ENCODE data around the gene ITPR1. TPM values are rescaled to one million over a fixed set of nuclear protein-coding genes. Genes with fewer than 3 reads are reported as not detected.

ITPR1 gene
- polyA plus RNA-seq, 2 of the 4 experiments (the other 2 are of a cell fraction) = 2.8 to 9.6 TPM

DNA sequence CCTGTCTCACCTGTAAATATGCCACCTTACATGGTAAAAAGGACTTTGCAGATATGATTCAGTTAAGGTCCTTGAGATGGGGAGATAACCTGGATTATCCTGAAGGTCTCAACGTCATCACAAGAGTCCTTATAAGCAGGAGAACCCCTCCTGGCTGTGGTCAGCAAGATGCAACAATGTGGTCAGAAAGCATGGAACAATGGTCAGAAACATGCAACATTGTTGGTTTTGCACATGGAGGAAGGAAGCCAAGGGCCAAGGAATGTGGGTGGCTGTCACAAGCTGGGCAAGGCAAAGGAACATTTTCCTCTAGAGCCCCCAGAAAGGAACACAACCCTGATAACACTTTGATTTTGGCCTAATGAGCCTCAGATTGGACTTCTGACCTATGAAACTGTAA, 16.7 kb upstream of the ITPR1 start:
- 4% methylated on average over 1 of the region's 1 CpG for WGBS (ENCODE audit: missing lambda C conversion rate)
- FAIRE-seq (no peak), ATAC-seq (no peak)

DNA sequence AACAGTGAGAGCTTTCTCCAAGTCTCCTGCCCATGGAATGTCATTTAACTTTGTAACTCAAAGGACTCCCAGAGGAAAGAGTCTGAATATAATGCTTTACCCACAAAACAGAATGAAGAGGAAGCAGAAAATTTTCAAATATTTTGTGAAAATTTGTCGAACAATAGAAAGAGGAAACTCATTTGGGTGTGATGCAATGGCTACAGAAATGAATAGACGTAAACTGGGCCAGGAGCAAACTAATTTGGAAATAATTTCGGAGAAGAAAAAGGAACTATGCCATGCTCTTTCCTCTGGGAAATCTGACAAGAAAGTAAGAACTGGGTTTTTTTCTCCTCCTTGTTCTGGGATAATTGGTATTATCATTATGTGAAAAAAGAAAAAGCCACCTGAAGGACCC, 14.9 kb upstream of the ITPR1 start:
- no peaks in the 10 kb centered on the region for H3K9me3 ChIP-seq
- ChIA-PET CTCF (no interaction called here), POLR2A (no interaction called here)
- DNase-seq (ENCODE audit: low read depth in 1 of 2, low spot score in 1 of 2) (no peak), FAIRE-seq (no peak), ATAC-seq (no peak)
- TF ChIP-seq FOSL2 (IDR thresholded peaks at IDR 0.05) = no peak
- TF ChIP-seq FOSL2 (CRISPR knock-in tag; IDR thresholded peaks at IDR 0.05) = no peak
- no peak for TF ChIP-seq HEYL (CRISPR knock-in tag; IDR thresholded peaks at IDR 0.05)
- no peak for TF ChIP-seq RCOR1 (IDR thresholded peaks at IDR 0.05; ENCODE audit: low read depth, low read length)
- no peak for TF ChIP-seq KDM5A (IDR thresholded peaks at IDR 0.05)
- TF ChIP-seq GATA3 (IDR thresholded peaks at IDR 0.05; ENCODE audit: borderline replicate concordance) = no peak
- no peak for TF ChIP-seq MAZ (IDR thresholded peaks at IDR 0.05; ENCODE audit: borderline replicate concordance, low read depth, low read length)
- TF ChIP-seq NFE2L2 (conservative IDR thresholded peaks at IDR 0.05; ENCODE audit: low read length) = no peak
- no peak for TF ChIP-seq SREBF2 (IDR thresholded peaks at IDR 0.05)
- no peak for TF ChIP-seq EHMT2 (IDR thresholded peaks at IDR 0.05; ENCODE audit: low read depth)
- TF ChIP-seq EP300 (IDR thresholded peaks at IDR 0.05) = no peak
- TF ChIP-seq POLR2AphosphoS2 (conservative IDR thresholded peaks at IDR 0.05; ENCODE audit: low read length) = no peak
- TF ChIP-seq, protein P1, sequence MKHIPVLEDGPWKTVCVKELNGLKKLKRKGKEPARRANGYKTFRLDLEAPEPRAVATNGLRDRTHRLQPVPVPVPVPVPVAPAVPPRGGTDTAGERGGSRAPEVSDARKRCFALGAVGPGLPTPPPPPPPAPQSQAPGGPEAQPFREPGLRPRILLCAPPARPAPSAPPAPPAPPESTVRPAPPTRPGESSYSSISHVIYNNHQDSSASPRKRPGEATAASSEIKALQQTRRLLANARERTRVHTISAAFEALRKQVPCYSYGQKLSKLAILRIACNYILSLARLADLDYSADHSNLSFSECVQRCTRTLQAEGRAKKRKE (CRISPR knock-in tag; IDR thresholded peaks at IDR 0.05; ENCODE audit: low read depth) = no peak
- no peak for TF ChIP-seq JUNB (IDR thresholded peaks at IDR 0.05)
- TF ChIP-seq, protein P2, sequence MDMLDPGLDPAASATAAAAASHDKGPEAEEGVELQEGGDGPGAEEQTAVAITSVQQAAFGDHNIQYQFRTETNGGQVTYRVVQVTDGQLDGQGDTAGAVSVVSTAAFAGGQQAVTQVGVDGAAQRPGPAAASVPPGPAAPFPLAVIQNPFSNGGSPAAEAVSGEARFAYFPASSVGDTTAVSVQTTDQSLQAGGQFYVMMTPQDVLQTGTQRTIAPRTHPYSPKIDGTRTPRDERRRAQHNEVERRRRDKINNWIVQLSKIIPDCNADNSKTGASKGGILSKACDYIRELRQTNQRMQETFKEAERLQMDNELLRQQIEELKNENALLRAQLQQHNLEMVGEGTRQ (IDR thresholded peaks at IDR 0.05) = no peak
- TF ChIP-seq, protein P3, sequence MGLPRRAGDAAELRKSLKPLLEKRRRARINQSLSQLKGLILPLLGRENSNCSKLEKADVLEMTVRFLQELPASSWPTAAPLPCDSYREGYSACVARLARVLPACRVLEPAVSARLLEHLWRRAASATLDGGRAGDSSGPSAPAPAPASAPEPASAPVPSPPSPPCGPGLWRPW (IDR thresholded peaks at IDR 0.05) = no peak
- TF ChIP-seq POLR2A (IDR thresholded peaks at IDR 0.05; ENCODE audit: low read length) = no peak
- no peak overlapping the region for H3K27ac ChIP-seq
- H3K4me2 ChIP-seq = no peak overlapping the region
- no peaks in the 10 kb centered on the region for H3K4me1 ChIP-seq
- WGBS (ENCODE audit: missing lambda C conversion rate) = 27% methylated on average over 3 of the region's 3 CpGs
- no peak overlapping the region for H3K4me3 ChIP-seq

More for the DNA sequence above, 16.7 kb upstream of the ITPR1 start:
- Histone ChIP-seq H3K4me1 (no peaks in the 10 kb centered on the region), H3K27ac (no peak overlapping the region), H3K4me3 (no peak overlapping the region), H3K9me3 (no peaks in the 10 kb centered on the region), H3K4me2 (no peak overlapping the region)
- no peak for DNase-seq (ENCODE audit: low read depth in 1 of 2, low spot score in 1 of 2)
- TF ChIP-seq CHD2 (IDR thresholded peaks at IDR 0.05; ENCODE audit: low read length, partially characterized antibody) = no peak
- TF ChIP-seq EP300 (IDR thresholded peaks at IDR 0.05) = no peak
- no peak for TF ChIP-seq JUN (IDR thresholded peaks at IDR 0.05)
- TF ChIP-seq RNF2 (IDR thresholded peaks at IDR 0.05; ENCODE audit: borderline replicate concordance, low read depth) = no peak
- no peak for TF ChIP-seq TFCP2L1 (CRISPR knock-in tag; IDR thresholded peaks at IDR 0.05)
- TF ChIP-seq, protein P1 (CRISPR knock-in tag; IDR thresholded peaks at IDR 0.05; ENCODE audit: low read depth) = no peak
- no peak for TF ChIP-seq FOSB (CRISPR knock-in tag; IDR thresholded peaks at IDR 0.05)
- no peak for TF ChIP-seq ZNF302 (CRISPR knock-in tag; IDR thresholded peaks at IDR 0.05)
- no peak for TF ChIP-seq HDAC2 (IDR thresholded peaks at IDR 0.05)
- TF ChIP-seq, protein P4, sequence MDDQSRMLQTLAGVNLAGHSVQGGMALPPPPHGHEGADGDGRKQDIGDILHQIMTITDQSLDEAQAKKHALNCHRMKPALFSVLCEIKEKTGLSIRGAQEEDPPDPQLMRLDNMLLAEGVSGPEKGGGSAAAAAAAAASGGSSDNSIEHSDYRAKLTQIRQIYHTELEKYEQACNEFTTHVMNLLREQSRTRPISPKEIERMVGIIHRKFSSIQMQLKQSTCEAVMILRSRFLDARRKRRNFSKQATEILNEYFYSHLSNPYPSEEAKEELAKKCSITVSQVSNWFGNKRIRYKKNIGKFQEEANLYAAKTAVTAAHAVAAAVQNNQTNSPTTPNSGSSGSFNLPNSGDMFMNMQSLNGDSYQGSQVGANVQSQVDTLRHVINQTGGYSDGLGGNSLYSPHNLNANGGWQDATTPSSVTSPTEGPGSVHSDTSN (IDR thresholded peaks at IDR 0.05) = no peak
- no peak for TF ChIP-seq ZSCAN20 (CRISPR knock-in tag; IDR thresholded peaks at IDR 0.05)
- no peak for TF ChIP-seq PHF8 (IDR thresholded peaks at IDR 0.05; ENCODE audit: borderline replicate concordance, low read depth)
- no peak for TF ChIP-seq SREBF2 (IDR thresholded peaks at IDR 0.05)
- TF ChIP-seq CEBPB (IDR thresholded peaks at IDR 0.05) = no peak
- no peak for TF ChIP-seq HEYL (CRISPR knock-in tag; IDR thresholded peaks at IDR 0.05)
- TF ChIP-seq, protein P5, sequence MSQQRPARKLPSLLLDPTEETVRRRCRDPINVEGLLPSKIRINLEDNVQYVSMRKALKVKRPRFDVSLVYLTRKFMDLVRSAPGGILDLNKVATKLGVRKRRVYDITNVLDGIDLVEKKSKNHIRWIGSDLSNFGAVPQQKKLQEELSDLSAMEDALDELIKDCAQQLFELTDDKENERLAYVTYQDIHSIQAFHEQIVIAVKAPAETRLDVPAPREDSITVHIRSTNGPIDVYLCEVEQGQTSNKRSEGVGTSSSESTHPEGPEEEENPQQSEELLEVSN (IDR thresholded peaks at IDR 0.05; ENCODE audit: borderline replicate concordance, low read depth) = no peak
- TF ChIP-seq, protein P2 (IDR thresholded peaks at IDR 0.05) = no peak
- no peak for TF ChIP-seq KDM1A (IDR thresholded peaks at IDR 0.05; ENCODE audit: low read depth)
- no peak for TF ChIP-seq POLR2AphosphoS2 (conservative IDR thresholded peaks at IDR 0.05; ENCODE audit: low read length)
- TF ChIP-seq BHLHE40 (IDR thresholded peaks at IDR 0.05; ENCODE audit: low read depth, low read length) = no peak
- POLR2A ChIA-PET = no interaction called here
- CTCF ChIA-PET = interaction anchor here (0.9 kb wide), 1 partner anchor 125 kb away, joined by 5 read pairs; no protein-coding TSS in a partner anchor
